HUES64 (cell line): ENCODE results near the gene PLCB1.

Experiments used
- H3K27ac ChIP-seq: 2 replicates; pipeline ENCODE4 v1.7.0; 2013; ENCODE audit warnings: low read depth, low read length, inconsistent platforms
- H3K27me3 ChIP-seq: 2 replicates; pipeline ENCODE4 v1.6.1; 2013; ENCODE audit warnings: mild to moderate bottlenecking, low read length; ENCODE audit not compliant: insufficient read depth
- H3K36me3 ChIP-seq: 2 replicates; pipeline ENCODE4 v1.6.1; 2013; ENCODE audit warnings: mild to moderate bottlenecking, low read length; ENCODE audit not compliant: insufficient read depth
- H3K4me1 ChIP-seq: 2 replicates; pipeline ENCODE4 v1.6.1; 2013; ENCODE audit warnings: mild to moderate bottlenecking, low read length, moderate library complexity; ENCODE audit not compliant: insufficient read depth
- H3K4me3 ChIP-seq: 2 replicates; pipeline ENCODE4 v1.5.1; 2013; ENCODE audit warnings: mild to moderate bottlenecking, low read length, moderate library complexity
- H3K9ac ChIP-seq: 2 replicates; pipeline ENCODE4 v1.6.1; 2013; ENCODE audit warnings: mild to moderate bottlenecking, low read depth, low read length
- H3K9me3 ChIP-seq: 2 replicates; pipeline ENCODE4 v1.6.1; 2013; ENCODE audit warnings: low read depth, low read length; ENCODE audit not compliant: insufficient read depth
- WGBS: fragments of 150-250, 120-280 bp; methylation state at CpG from one replicate; pipeline ENCODE4 v1.1.7; 2013; ENCODE audit warnings: missing lambda C conversion rate; 5-methylcytosine and 5-hydroxymethylcytosine counted together

Gene PLCB1

DNA sequence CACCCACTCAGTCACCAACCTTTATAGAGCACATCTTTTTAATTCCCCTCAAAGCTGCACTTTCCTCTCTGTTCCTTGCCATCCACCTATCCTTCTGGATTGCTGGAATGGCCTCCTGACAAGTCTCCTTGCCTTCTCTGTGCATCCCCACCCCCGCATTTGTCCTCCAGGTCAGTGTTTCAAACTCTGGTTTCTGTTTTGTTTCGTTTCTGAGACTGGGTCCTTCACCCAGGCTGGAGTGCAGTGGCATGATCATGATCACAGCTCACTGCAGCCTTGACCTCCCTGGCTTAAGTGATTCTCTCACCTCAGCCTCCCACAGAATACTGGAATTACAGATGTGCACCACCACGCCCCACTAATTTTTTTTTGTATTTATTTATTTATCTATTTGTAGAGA, 96.2 kb downstream of the PLCB1 start:
- Histone ChIP-seq H3K9me3 (no peaks in the 10 kb centered on the region), H3K27ac (no peak overlapping the region), H3K9ac (no peak overlapping the region), H3K4me1 (no peaks in the 10 kb centered on the region), H3K27me3 (no peaks in the 10 kb centered on the region), H3K4me3 (no peak overlapping the region), H3K36me3 (no peaks in the 10 kb centered on the region)
- 95% methylated on average over 2 of the region's 3 CpGs for WGBS

GRCh38 chr20:8229090-8229489, 97.0 kb downstream of the PLCB1 start:
- H3K27me3 ChIP-seq = no peaks in the 10 kb centered on the region
- no peaks in the 10 kb centered on the region for H3K9me3 ChIP-seq
- no peak overlapping the region for H3K9ac ChIP-seq
- WGBS = 100% methylated on average over 1 of the region's 1 CpG
- no peaks in the 10 kb centered on the region for H3K36me3 ChIP-seq
- no peak overlapping the region for H3K4me3 ChIP-seq
- H3K27ac ChIP-seq = no peak overlapping the region
- H3K4me1 ChIP-seq = no peaks in the 10 kb centered on the region

- no peaks in the 10 kb centered on the region for H3K27me3 ChIP-seq
- H3K4me3 ChIP-seq = no peak overlapping the region
- no peak overlapping the region for H3K9ac ChIP-seq
- no peaks in the 10 kb centered on the region for H3K9me3 ChIP-seq
- H3K36me3 ChIP-seq = no peaks in the 10 kb centered on the region
- H3K4me1 ChIP-seq = no peaks in the 10 kb centered on the region
- no peak overlapping the region for H3K27ac ChIP-seq
These were observed 99.0 kb downstream of the PLCB1 start for GRCh38 chr20:8231038-8231437.

DNA sequence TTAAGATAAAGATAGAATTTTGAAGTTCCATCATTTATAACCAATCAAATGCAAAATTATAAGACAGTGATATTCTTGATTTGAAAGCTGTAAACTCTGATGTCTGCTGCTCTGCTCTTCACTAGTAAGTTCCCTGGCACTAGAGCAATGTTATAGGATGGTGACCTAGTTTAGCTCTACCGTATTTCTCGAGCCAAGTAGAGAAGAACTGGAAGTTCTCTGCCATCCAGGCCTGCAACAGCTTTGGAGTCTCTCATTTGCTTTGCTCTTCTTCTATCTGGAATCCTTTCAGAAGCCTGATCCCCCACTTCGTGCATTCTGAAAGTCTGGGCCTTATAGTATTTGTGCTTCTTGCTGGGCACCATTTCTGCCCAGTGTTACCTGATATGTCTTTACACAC, 100.3 kb downstream of the PLCB1 start:
- Histone ChIP-seq H3K4me1 (no peaks in the 10 kb centered on the region), H3K4me3 (no peak overlapping the region)
- WGBS = 95% methylated on average over 3 of the region's 3 CpGs

GRCh38 chr20:8234580-8234979, 102.5 kb downstream of the PLCB1 start:
- 96% methylated on average over 2 of the region's 2 CpGs for WGBS
- no peak overlapping the region for H3K9ac ChIP-seq
- no peak overlapping the region for H3K4me3 ChIP-seq
- no peaks in the 10 kb centered on the region for H3K4me1 ChIP-seq
- no peaks in the 10 kb centered on the region for H3K36me3 ChIP-seq
- no peaks in the 10 kb centered on the region for H3K9me3 ChIP-seq
- no peaks in the 10 kb centered on the region for H3K27me3 ChIP-seq
- H3K27ac ChIP-seq = no peak overlapping the region

More for the DNA sequence above, 100.3 kb downstream of the PLCB1 start:
- Histone ChIP-seq H3K27ac (no peak overlapping the region), H3K9ac (no peak overlapping the region), H3K36me3 (no peaks in the 10 kb centered on the region), H3K27me3 (no peaks in the 10 kb centered on the region), H3K9me3 (no peaks in the 10 kb centered on the region)

DNA sequence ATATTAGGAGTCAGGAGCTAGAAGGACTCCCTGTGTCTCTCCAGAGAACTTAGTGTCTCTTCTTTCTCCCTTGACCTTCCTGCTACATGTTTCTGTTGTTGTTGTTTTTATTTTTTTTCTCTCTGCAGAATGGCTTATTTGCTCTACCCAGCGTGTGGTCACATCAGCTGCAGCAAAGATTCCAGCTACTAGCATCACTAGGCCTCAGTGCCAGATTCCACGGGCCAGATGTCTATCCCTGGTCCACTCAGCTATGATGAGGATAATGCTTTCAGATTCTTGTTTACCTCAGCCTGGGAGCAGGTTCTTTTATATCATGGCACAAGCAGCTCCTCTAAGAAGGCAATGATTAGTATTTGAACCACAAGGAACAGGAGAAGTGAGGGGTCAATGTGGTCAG, 110.0 kb downstream of the PLCB1 start:
- Histone ChIP-seq H3K9ac (no peak overlapping the region), H3K9me3 (no peaks in the 10 kb centered on the region), H3K27me3 (no peaks in the 10 kb centered on the region), H3K27ac (no peak overlapping the region), H3K36me3 (no peaks in the 10 kb centered on the region), H3K4me3 (no peak overlapping the region), H3K4me1 (no peaks in the 10 kb centered on the region; the same call in 1 of the 2 replicates)
- WGBS = 83% methylated on average over 2 of the region's 2 CpGs

DNA sequence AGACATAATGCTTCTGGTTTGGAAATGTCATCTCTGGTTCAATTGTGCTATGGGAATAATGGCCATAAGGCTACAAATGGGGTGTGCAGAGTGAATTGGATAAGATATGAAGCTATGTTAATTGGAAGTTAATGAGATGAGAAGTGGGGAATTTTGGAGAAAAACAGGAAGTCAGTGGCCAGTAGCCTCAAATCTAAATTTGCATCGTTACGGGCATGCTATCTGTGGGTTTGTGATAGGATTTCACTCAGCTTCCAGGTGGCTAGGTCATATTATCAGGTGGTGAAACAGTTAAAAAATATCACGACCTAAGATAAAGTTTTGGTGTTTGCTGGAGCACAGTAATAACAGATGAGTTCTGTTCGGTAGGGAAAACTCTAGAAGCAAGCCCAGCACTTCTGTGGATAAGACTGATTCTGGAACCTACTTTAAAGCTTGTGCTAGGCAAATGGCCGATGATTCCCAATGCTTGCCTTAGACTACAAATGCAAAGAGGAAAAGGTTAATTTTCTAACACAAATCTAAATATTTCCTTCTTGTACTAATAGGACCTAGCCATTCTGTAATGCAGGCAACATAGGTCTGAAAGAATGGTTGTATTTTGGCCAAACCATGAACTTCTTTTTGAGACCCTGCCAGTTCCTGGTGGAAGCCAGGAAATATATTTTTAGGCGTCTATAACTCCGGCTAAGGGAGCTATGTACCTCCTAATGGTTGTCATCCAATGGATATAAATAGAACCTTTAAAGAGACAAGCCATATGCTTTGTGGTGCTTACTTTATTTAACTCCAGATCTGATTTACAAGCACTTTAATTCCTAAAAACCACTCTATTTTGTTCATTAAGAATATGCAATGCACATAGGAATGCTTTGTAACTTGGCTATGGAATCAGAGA, 111.0 kb downstream of the PLCB1 start:
- H3K36me3 ChIP-seq = no peaks in the 10 kb centered on the region
- no peaks in the 10 kb centered on the region for H3K27me3 ChIP-seq
- no peak overlapping the region for H3K9ac ChIP-seq
- no peaks in the 10 kb centered on the region; the same call in 1 of the 2 replicates for H3K4me1 ChIP-seq
- no peak overlapping the region for H3K4me3 ChIP-seq
- 93% methylated on average over 7 of the region's 7 CpGs for WGBS
- H3K27ac ChIP-seq = no peak overlapping the region
- H3K9me3 ChIP-seq = no peaks in the 10 kb centered on the region

DNA sequence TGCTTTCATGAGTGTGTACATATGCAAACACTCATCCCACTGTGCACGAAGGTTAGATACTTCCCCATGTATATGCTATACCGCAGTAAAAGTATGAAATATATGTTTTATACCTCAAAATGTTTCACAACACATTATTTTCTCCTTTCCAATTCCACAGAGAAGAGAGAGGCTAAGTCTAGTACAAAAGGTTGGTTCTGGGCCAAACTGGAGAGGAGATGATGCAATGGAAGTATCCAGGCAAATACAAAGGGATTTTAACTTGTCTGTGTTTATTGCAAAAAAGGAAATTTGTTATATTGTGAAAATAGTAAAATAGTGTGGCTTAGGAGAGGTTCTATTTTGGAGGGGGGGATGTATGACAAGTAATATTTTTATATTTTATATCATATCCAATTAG, 112.6 kb downstream of the PLCB1 start:
- no peaks in the 10 kb centered on the region; the same call in 1 of the 2 replicates for H3K4me1 ChIP-seq
- no CpG with 5 or more reads among the region's 2 CpGs for WGBS

GRCh38 chr20:8246153-8246552, 114.1 kb downstream of the PLCB1 start:
- Histone ChIP-seq H3K9ac (no peak overlapping the region), H3K4me1 (no peaks in the 10 kb centered on the region; the same call in 1 of the 2 replicates), H3K36me3 (no peaks in the 10 kb centered on the region), H3K27ac (no peak overlapping the region), H3K27me3 (no peaks in the 10 kb centered on the region), H3K4me3 (no peak overlapping the region), H3K9me3 (no peaks in the 10 kb centered on the region)
- WGBS = 96% methylated on average over 1 of the region's 1 CpG

More for the DNA sequence above, 112.6 kb downstream of the PLCB1 start:
- Histone ChIP-seq H3K9me3 (no peaks in the 10 kb centered on the region), H3K4me3 (no peak overlapping the region), H3K27ac (no peak overlapping the region), H3K36me3 (no peaks in the 10 kb centered on the region), H3K9ac (no peak overlapping the region), H3K27me3 (no peaks in the 10 kb centered on the region)

- Histone ChIP-seq H3K27me3 (no peaks in the 10 kb centered on the region), H3K27ac (no peak overlapping the region), H3K36me3 (no peaks in the 10 kb centered on the region), H3K4me3 (no peak overlapping the region), H3K9me3 (no peaks in the 10 kb centered on the region), H3K4me1 (no peaks in the 10 kb centered on the region; the same call in 1 of the 2 replicates), H3K9ac (no peak overlapping the region)
- no CpG with 5 or more reads among the region's 1 CpG for WGBS
These were observed 114.7 kb downstream of the PLCB1 start for GRCh38 chr20:8246716-8247115.

DNA sequence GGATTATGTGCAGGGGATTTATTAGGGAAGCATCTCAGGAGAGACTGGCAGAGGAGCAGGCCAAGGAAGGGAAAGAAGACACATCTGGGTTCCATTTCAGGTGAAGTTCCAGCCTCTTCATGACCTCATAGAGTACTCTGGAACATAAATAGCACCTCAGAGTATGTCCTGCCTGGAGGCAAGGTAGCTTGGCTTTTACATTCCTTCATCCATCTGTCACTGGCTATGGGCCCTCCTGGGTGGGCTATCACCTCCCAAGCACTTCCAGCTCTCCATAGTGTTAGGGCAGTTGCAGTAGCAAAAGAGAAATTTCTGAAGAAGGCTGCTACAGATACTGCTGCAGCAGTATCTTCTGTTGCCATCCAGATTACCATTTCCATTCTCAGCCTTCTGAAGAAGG, 116.0 kb downstream of the PLCB1 start:
- no peaks in the 10 kb centered on the region for H3K36me3 ChIP-seq
- H3K27ac ChIP-seq = no peak overlapping the region
- H3K4me1 ChIP-seq = no peaks in the 10 kb centered on the region; the same call in 1 of the 2 replicates
- H3K27me3 ChIP-seq = no peaks in the 10 kb centered on the region
- H3K9ac ChIP-seq = no peak overlapping the region
- H3K4me3 ChIP-seq = no peak overlapping the region
- H3K9me3 ChIP-seq = no peaks in the 10 kb centered on the region
